HepG2 (cell line): ENCODE measurements around the gene PHF19. TPM values are rescaled to one million over a fixed set of nuclear protein-coding genes. Genes with fewer than 3 reads are reported as not detected.
A peak's percentile ranks its signal among the peaks of the same experiment; 100 is the strongest.

ENCODE experiments used
- CCDC6 ChIP-seq: sonication (generic); formaldehyde crosslinking; IDR thresholded peaks from 2 replicates; pipeline ENCODE4 v1.8.1; 2022; ENCODE audit warnings: mild to moderate bottlenecking, missing genetic modification reagents, moderate library complexity
- CREB3 ChIP-seq: sonication (generic); formaldehyde crosslinking; IDR thresholded peaks from 2 replicates; pipeline ENCODE4 v1.5.0; 2020; ENCODE audit warnings: missing genetic modification reagents
- ETV5 ChIP-seq: IDR thresholded peaks from 2 replicates; pipeline ENCODE4 v1.6.1; 2018; ENCODE audit warnings: missing biosample characterization, missing genetic modification reagents, inconsistent platforms, borderline replicate concordance
- HDAC6 ChIP-seq: fragments of 200-600 bp; sonication (generic); IDR thresholded peaks from 2 replicates; pipeline ENCODE4 v1.7.0; 2017; ENCODE audit warnings: mild to moderate bottlenecking, antibody characterized with exemption, low read length, low read depth
- HNF1B ChIP-seq: sonication (generic); formaldehyde crosslinking; IDR thresholded peaks from 2 replicates; pipeline ENCODE4 v1.5.1; 2020; ENCODE audit warnings: mild to moderate bottlenecking, moderate library complexity, missing genetic modification reagents
- JUN ChIP-seq: sonication (generic); formaldehyde crosslinking; IDR thresholded peaks from 2 replicates; pipeline ENCODE4 v1.4.0; 2020; ENCODE audit warnings: mild to moderate bottlenecking, missing genetic modification reagents
- JUNB ChIP-seq: sonication (generic); formaldehyde crosslinking; IDR thresholded peaks from 2 replicates; pipeline ENCODE4 v1.8.0; 2022; ENCODE audit warnings: missing genetic modification reagents, mild to moderate bottlenecking, borderline replicate concordance
- KDM5A ChIP-seq: fragments of 200-600 bp; sonication (generic); IDR thresholded peaks from 2 replicates; pipeline ENCODE4 v1.7.0; 2018; ENCODE audit warnings: antibody characterized with exemption, mild to moderate bottlenecking, low read length, borderline replicate concordance
- KDM5B ChIP-seq: sonication (generic); formaldehyde crosslinking; IDR thresholded peaks from 2 replicates; pipeline ENCODE4 v1.4.0; 2020; ENCODE audit warnings: missing genetic modification reagents, mild to moderate bottlenecking, borderline replicate concordance
- MBNL3 ChIP-seq: fragments of 250-450 bp; sonication (Bioruptor Pico); conservative IDR thresholded peaks from 2 replicates; pipeline ENCODE4 v1.8.0; 2022; ENCODE audit warnings: mild to moderate bottlenecking, inconsistent platforms
- RAD21 ChIP-seq: fragments of 450-650 bp; formaldehyde crosslinking; IDR thresholded peaks from 2 replicates; pipeline ENCODE4 v1.5.0; 2020; ENCODE audit warnings: mild to moderate bottlenecking
- SNAPC2 ChIP-seq: sonication (generic); formaldehyde crosslinking; IDR thresholded peaks from 2 replicates; pipeline ENCODE4 v1.8.1; 2022; ENCODE audit warnings: mild to moderate bottlenecking, missing genetic modification reagents
- TFDP1 ChIP-seq: IDR thresholded peaks from 2 replicates; pipeline ENCODE4 v1.6.1; 2016; ENCODE audit warnings: missing compliant biosample characterization, missing genetic modification reagents, borderline replicate concordance
- TOPORS ChIP-seq: sonication (generic); formaldehyde crosslinking; IDR thresholded peaks from 2 replicates; pipeline ENCODE4 v1.8.0; 2023; ENCODE audit warnings: mild to moderate bottlenecking, missing genetic modification reagents
- XRCC5 ChIP-seq: fragments of 200-400 bp; formaldehyde crosslinking; optimal IDR thresholded peaks from 2 replicates; pipeline ENCODE3; 2017; ENCODE audit warnings: mild to moderate bottlenecking, low read length
- ZFP91 ChIP-seq: sonication (generic); formaldehyde crosslinking; IDR thresholded peaks from 2 replicates; pipeline ENCODE4 v1.9.0; 2022; ENCODE audit warnings: missing genetic modification reagents, mild to moderate bottlenecking, borderline replicate concordance
- ZGPAT ChIP-seq: IDR thresholded peaks from 2 replicates; pipeline ENCODE4 v1.6.1; 2016; ENCODE audit warnings: mild to moderate bottlenecking
- ZNF441 ChIP-seq: sonication (generic); formaldehyde crosslinking; IDR thresholded peaks from 2 replicates; pipeline ENCODE4 v1.7.0; 2021; ENCODE audit warnings: missing genetic modification reagents, borderline replicate concordance
- ZNF569 ChIP-seq: sonication (generic); formaldehyde crosslinking; IDR thresholded peaks from 2 replicates; pipeline ENCODE4 v1.5.0; 2020; ENCODE audit warnings: mild to moderate bottlenecking, missing genetic modification reagents, moderate library complexity, borderline replicate concordance
- ZNF746 ChIP-seq: sonication (generic); formaldehyde crosslinking; IDR thresholded peaks from 2 replicates; pipeline ENCODE4 v1.8.0; 2022; ENCODE audit warnings: mild to moderate bottlenecking, missing genetic modification reagents
- ZNF776 ChIP-seq: sonication (generic); formaldehyde crosslinking; IDR thresholded peaks from 2 replicates; pipeline ENCODE4 v1.4.0; 2020; ENCODE audit warnings: mild to moderate bottlenecking, missing genetic modification reagents
- polyA plus RNA-seq, 8 experiments: library from polyadenylated mRNA; depleted of rRNA in 3 of 8; stranded (reverse) in 7 of 8; unstranded in 1 of 8; fragments of >200 nt; fragmentation: Illumina TruSeq in 4 of 8; extraction: Trizol in 4 of 8; gene quantifications; 2 replicates each; pipeline versions ENCODE4 v1.2.1 to v1.2.3, GENCODE V29; 2011 to 2016; ENCODE audit warnings: low read depth in 4 of 8, missing spikeins in 1 of 8, mixed read lengths in 1 of 8; ENCODE audit not compliant: insufficient read depth in 1 of 8
- total RNA-seq, 5 experiments: library from RNA; depleted of rRNA; stranded (reverse); fragments of >200 nt; fragmentation: Illumina TruSeq; extraction: Trizol; gene quantifications; 2 replicates each; pipeline ENCODE4 v1.2.3, GENCODE V29; 2016; ENCODE audit warnings: low read depth in 1 of 5

Gene PHF19
- total and polyA plus RNA-seq, 2 of the 13 experiments (the other 11 are each of a cell fraction or from before 2014, with no cell fraction given) = 29.7 to 41.3 TPM

GRCh38 chr9:120875954-120876841 is 790 bp downstream of the PHF19 start (continued):
- TF ChIP-seq ZNF776 (0 out of 2 replicates have a peak, but pooled peaks have one; percentile 45), RAD21 (CRISPR knock-in tag) (peak; percentile 48; the same call in 1 of the 2 replicates), ZNF569 (CRISPR knock-in tag) (no peak), ZFP91 (CRISPR knock-in tag) (peak; percentile 65; the same call in 1 of the 2 replicates), CREB3 (CRISPR knock-in tag) (peak; percentile 39; the same call in 1 of the 2 replicates), MBNL3 (CRISPR knock-in tag) (no peak), JUNB (peak; percentile 33; the same call in 1 of the 2 replicates), KDM5B (CRISPR knock-in tag) (peak; percentile 32; the same call in 1 of the 2 replicates), ZGPAT (CRISPR knock-in tag) (peak; percentile 49; the same call in 1 of the 2 replicates), ZNF441 (CRISPR knock-in tag) (peak; percentile 35; the same call in 1 of the 2 replicates), KDM5A (peak; percentile 54; the same call in 1 of the 2 replicates), TOPORS (CRISPR knock-in tag) (peak; percentile 71; the same call in 1 of the 2 replicates), ETV5 (peak; percentile 73), SNAPC2 (CRISPR knock-in tag) (peak; percentile 76), CCDC6 (0 out of 2 replicates have a peak, but pooled peaks have one; percentile 21), ZNF746 (CRISPR knock-in tag) (peak; percentile 44; the same call in 1 of the 2 replicates), JUN (CRISPR knock-in tag) (0 out of 2 replicates have a peak, but pooled peaks have one; percentile 21), HDAC6 (no peak), HNF1B (CRISPR knock-in tag) (peak; percentile 6; the same call in 1 of the 2 replicates), TFDP1 (CRISPR knock-in tag) (peak; percentile 76; the same call in 1 of the 2 replicates), XRCC5 (peak; percentile 6)
